GM06990 (cell line): Measurements from ENCODE around the gene SCT.

Experiments used
- DNase-seq: peaks from one replicate; pipeline ENCODE4 v3.0.0-alpha.2; 2011; ENCODE audit not compliant: insufficient read length; ENCODE audit errors: extremely low read depth
- H3K27me3 ChIP-seq: replicated peaks from 2 replicates; pipeline ENCODE4 v1.6.0; 2011; ENCODE audit warnings: low read length; ENCODE audit not compliant: control insufficient read depth, insufficient read depth
- H3K36me3 ChIP-seq: 2 replicates; pipeline ENCODE4 v1.5.1; 2011; ENCODE audit warnings: low read length; ENCODE audit not compliant: control insufficient read depth, insufficient read depth
- H3K4me3 ChIP-seq: replicated peaks from 2 replicates; pipeline ENCODE4 v1.5.1; 2011; ENCODE audit warnings: low read depth, mild to moderate bottlenecking, control low read depth, low read length
- TF ChIP-seq, protein P1 (sequence below): IDR thresholded peaks from 2 replicates; pipeline ENCODE4 v1.5.1; 2011; ENCODE audit warnings: low read length, control low read depth, mild to moderate bottlenecking, inconsistent platforms; ENCODE audit not compliant: insufficient read depth, poor library complexity, severe bottlenecking

SCT gene, protein sequence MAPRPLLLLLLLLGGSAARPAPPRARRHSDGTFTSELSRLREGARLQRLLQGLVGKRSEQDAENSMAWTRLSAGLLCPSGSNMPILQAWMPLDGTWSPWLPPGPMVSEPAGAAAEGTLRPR

DNA sequence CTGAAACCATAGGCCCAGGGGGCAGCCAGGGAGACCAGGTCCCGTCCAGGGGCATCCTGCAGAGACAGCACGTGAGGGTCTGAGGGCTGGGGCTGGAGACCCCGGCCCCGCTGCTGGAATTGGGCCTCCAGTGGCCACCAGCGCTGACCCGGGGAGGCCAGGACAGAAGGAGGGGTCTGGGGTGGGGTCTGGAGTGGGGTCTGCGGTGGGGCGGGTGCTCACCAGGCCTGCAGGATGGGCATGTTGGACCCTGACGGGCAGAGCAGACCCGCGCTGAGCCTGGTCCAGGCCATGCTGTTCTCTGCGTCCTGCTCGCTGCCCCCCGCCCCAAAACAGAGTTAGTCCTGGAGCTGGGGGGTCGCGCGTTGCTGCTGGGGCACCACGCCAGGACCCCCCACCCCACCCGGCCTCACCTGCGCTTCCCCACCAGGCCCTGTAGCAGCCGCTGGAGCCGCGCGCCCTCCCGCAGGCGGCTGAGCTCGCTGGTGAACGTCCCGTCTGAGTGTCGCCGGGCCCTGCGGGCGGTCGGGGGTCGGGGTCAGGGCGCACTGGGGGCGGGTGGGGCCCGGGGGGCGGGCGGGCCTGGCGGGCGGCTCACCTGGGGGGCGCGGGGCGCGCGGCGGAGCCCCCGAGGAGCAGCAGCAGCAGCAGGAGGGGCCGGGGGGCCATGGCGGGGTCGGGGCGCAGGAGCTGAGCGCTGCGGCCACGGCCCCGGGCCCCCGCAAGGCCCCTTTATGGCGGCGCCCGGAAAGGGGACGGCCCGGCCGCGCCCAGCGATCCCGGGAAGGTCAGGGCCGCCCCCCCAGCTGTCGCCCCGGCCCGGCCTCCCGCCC, at the start of gene SCT:
Gene SCT, minus strand, starts transcription at position 707 of the 833 bp plus-strand sequence. Its CDS starts 38 bp downstream, at position 669.
- no peaks in the 10 kb centered on the region for H3K27me3 ChIP-seq

DNA sequence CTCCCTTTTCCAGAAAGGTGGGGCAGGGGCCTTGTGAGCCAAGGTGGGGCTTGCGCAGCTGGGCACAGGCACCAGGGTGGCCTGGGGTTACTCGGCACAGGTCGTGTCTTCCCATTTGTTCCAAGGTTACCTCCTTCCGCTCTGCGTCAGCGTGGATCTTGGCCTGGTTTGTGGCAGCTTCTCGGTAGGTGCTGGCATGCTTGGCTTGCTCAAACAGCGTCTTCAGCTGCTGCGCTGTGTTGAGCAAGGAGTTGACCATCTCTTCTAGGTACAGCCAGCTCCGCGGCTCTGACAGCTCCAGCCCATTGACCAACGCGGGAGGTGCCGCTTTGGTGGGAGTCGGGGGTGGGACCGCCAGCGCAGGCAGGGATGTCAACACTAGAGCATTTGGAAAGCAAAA, 47.4 kb upstream of the SCT start:
- DNase-seq, result no peak
- H3K36me3 ChIP-seq, result peaks cover 4% of the 10 kb centered on the region

More for the DNA sequence above, at the start of gene SCT:
- H3K36me3 ChIP-seq, result no peaks in the 10 kb centered on the region
- no peak for DNase-seq
- no peak within 1 kb of the TSS for H3K4me3 ChIP-seq
- TF ChIP-seq, protein P1, sequence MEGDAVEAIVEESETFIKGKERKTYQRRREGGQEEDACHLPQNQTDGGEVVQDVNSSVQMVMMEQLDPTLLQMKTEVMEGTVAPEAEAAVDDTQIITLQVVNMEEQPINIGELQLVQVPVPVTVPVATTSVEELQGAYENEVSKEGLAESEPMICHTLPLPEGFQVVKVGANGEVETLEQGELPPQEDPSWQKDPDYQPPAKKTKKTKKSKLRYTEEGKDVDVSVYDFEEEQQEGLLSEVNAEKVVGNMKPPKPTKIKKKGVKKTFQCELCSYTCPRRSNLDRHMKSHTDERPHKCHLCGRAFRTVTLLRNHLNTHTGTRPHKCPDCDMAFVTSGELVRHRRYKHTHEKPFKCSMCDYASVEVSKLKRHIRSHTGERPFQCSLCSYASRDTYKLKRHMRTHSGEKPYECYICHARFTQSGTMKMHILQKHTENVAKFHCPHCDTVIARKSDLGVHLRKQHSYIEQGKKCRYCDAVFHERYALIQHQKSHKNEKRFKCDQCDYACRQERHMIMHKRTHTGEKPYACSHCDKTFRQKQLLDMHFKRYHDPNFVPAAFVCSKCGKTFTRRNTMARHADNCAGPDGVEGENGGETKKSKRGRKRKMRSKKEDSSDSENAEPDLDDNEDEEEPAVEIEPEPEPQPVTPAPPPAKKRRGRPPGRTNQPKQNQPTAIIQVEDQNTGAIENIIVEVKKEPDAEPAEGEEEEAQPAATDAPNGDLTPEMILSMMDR, result no peak

DNA sequence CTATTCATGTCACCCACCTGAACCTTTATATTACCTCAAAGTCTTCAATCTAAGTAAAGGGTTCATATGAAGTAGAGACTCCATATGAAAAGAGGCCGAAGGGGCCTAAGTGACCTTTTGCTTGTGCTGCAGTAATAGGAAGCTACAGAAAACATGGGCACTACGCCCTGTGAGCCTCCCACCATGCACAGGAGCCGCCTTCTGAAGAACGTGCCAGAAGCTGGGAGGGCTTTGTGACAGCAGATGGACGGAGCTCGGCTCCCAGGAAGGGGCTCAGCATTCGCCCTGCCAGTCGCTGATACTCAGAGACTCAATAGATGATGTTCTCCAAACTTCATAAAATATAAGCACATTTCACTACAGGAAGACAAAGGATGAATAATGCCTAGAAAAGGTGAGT, 46.9 kb upstream of the SCT start:
- Histone ChIP-seq H3K36me3 (peaks cover 4% of the 10 kb centered on the region), H3K27me3 (no peaks in the 10 kb centered on the region)
- TF ChIP-seq, protein P1, result no peak

More for the DNA sequence above, 47.4 kb upstream of the SCT start:
- Histone ChIP-seq H3K27me3 (no peaks in the 10 kb centered on the region), H3K4me3 (no peak overlapping the region)
- TF ChIP-seq, protein P1, result no peak

DNA sequence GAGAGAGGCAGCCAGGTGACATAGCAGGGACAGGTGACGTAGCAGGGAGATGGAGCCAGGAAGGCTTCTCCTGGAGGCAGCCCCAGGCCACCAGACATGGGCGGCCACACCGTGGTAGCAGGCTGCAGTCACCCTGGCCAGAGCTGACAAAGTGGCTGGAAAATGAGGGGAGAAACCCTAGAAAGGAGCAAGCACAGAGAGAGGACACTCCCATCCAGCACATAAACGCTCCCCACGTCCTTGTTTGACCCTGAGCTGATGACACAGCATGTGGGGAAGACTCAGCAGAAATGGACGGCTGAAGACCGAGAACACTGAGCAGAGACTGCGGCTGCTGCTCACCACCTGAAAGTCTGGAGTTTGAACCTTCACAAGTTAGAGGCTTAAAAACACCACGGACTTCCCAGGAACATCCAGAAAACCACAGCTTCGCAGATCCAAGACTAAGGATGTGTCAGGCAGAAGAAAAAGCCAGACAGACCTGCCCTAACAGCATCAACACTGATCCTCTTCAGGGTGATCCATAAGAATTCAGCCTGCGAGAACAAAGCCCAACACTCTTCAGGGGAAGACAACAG, 38.8 kb upstream of the SCT start:
- H3K27me3 ChIP-seq, result no peaks in the 10 kb centered on the region
- no peak for DNase-seq
- peaks cover 10% of the 10 kb centered on the region for H3K36me3 ChIP-seq
- TF ChIP-seq, protein P1, result no peak
- no peak overlapping the region for H3K4me3 ChIP-seq

More for the DNA sequence above, 46.9 kb upstream of the SCT start:
- no peak overlapping the region for H3K4me3 ChIP-seq
- DNase-seq, result no peak

DNA sequence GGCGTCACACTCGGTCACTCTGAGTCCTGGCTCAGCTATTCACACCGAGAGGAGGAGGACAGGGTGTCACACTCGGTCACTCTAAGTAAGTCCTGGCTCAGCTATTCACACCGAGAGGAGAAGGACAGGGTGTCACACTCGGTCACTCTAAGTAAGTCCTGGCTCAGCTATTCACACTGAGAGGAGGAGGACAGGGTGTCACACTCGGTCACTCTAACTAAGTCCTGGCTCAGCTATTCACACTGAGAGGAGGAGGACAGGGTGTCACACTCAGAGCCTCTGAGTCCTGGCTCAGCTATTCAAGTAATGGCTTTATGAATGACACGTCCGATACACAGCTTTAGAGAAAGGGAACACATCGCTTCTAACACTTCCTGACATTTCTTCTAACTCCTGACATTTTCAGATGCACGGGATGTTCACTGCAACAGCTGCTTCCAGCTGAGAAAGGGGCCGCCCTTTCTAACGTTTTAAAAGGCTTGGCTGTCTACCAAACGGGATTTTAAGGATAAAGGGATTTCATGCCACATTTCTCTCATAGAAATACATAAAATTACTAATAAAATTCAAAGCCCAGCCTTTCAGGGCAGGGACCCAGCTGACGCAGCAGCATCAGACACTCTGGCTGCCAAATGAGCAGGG, 38.2 kb upstream of the SCT start:
- H3K27me3 ChIP-seq, result no peaks in the 10 kb centered on the region
- no peak for DNase-seq
- peaks cover 10% of the 10 kb centered on the region for H3K36me3 ChIP-seq
- H3K4me3 ChIP-seq, result no peak overlapping the region
- TF ChIP-seq, protein P1, result no peak
